GM23338 (cell line): Measurements from ENCODE around the gene UPK1B. TPM values are rescaled to one million over a fixed set of nuclear protein-coding genes. Genes with fewer than 3 reads are reported as not detected.

Source experiments
- ATAC-seq: fragments of 200-7000 bp; cut with Tn5 transposase; 3 replicates; pipeline ENCODE4 v1.9.1; 2020
- DNase-seq: peaks from one replicate; pipeline ENCODE4 v3.0.0-alpha.2; 2015; ENCODE audit warnings: low spot score
- H2AFZ ChIP-seq: fragments of 200-600 bp; sonication (generic); 2 replicates; pipeline ENCODE4 v1.8.0; 2016; ENCODE audit warnings: antibody characterized with exemption, mild to moderate bottlenecking, moderate library complexity
- H3F3A ChIP-seq: fragments of 200-600 bp; sonication (generic); replicated peaks from 2 replicates; pipeline ENCODE4 v1.8.0; 2017; ENCODE audit warnings: antibody characterized with exemption, mixed run types, low read depth
- H3K27ac ChIP-seq: fragments of 200-600 bp; sonication (generic); 2 replicates; pipeline ENCODE4 v1.6.1; 2016; ENCODE audit warnings: low read depth
- H3K27me3 ChIP-seq: fragments of 200-600 bp; sonication (generic); 2 replicates; pipeline ENCODE4 v1.8.0; 2016; ENCODE audit warnings: mild to moderate bottlenecking, mixed run types, moderate library complexity; ENCODE audit not compliant: insufficient read depth
- H3K36me3 ChIP-seq: fragments of 200-600 bp; sonication (generic); 2 replicates; pipeline ENCODE4 v1.8.0; 2016; ENCODE audit warnings: mild to moderate bottlenecking; ENCODE audit not compliant: insufficient read depth
- H3K4me1 ChIP-seq: fragments of 200-600 bp; sonication (generic); 2 replicates; pipeline ENCODE4 v1.8.0; 2016; ENCODE audit warnings: mild to moderate bottlenecking, moderate library complexity; ENCODE audit not compliant: insufficient read depth
- H3K4me2 ChIP-seq: fragments of 200-600 bp; sonication (generic); 2 replicates; pipeline ENCODE4 v1.7.1; 2017; ENCODE audit warnings: mixed run types
- H3K4me3 ChIP-seq: fragments of 200-600 bp; sonication (generic); 2 replicates; pipeline ENCODE4 v1.6.1; 2016; ENCODE audit warnings: mixed run types
- H3K79me2 ChIP-seq: fragments of 200-600 bp; sonication (generic); replicated peaks from 2 replicates; pipeline ENCODE4 v1.8.0; 2017; ENCODE audit warnings: mild to moderate bottlenecking; ENCODE audit not compliant: insufficient read depth
- H3K9me2 ChIP-seq: fragments of 200-600 bp; sonication (generic); 2 replicates; pipeline ENCODE4 v1.8.0; 2017; ENCODE audit not compliant: insufficient read depth
- H4K20me1 ChIP-seq: fragments of 200-600 bp; sonication (generic); replicated peaks from 2 replicates; pipeline ENCODE4 v1.8.0; 2017; ENCODE audit warnings: mild to moderate bottlenecking; ENCODE audit not compliant: insufficient read depth
- H3K27ac Mint-ChIP-seq: 2 replicates; pipeline ENCODE4 v1.8.0; 2020; ENCODE audit warnings: inconsistent platforms, mild to moderate bottlenecking, moderate library complexity, mixed read lengths
- H3K27me3 Mint-ChIP-seq: 3 replicates; pipeline ENCODE4 v1.8.0; 2022; ENCODE audit warnings: low read depth, mild to moderate bottlenecking, moderate library complexity, mixed read lengths, inconsistent platforms; ENCODE audit not compliant: insufficient read depth, poor library complexity
- H3K36me3 Mint-ChIP-seq: 3 replicates; pipeline ENCODE4 v1.8.0; 2021; ENCODE audit warnings: low read depth, mild to moderate bottlenecking, inconsistent platforms, moderate library complexity, mixed read lengths
- H3K4me1 Mint-ChIP-seq: 3 replicates; pipeline ENCODE4 v1.8.0; 2020; ENCODE audit warnings: mild to moderate bottlenecking, inconsistent platforms, mixed read lengths
- H3K4me3 Mint-ChIP-seq: 3 replicates; pipeline ENCODE4 v1.8.0; 2021; ENCODE audit warnings: moderate library complexity, mild to moderate bottlenecking, inconsistent platforms, mixed read lengths
- H3K9me3 Mint-ChIP-seq: 3 replicates; pipeline ENCODE4 v1.8.0; 2020; ENCODE audit warnings: moderate library complexity, mild to moderate bottlenecking, inconsistent platforms, mixed read lengths
- CREB1 ChIP-seq: fragments of 250-450 bp; sonication (Bioruptor Pico); IDR thresholded peaks from 2 replicates; pipeline ENCODE4 v1.5.0; 2020; ENCODE audit warnings: low read depth, mild to moderate bottlenecking, moderate library complexity
- POLR2AphosphoS5 ChIP-seq: IDR thresholded peaks from 2 replicates; pipeline ENCODE4 v1.6.1; 2016; ENCODE audit warnings: antibody characterized with exemption, low read depth
- REST ChIP-seq: IDR thresholded peaks from one replicate; pipeline ENCODE4 v1.6.1; 2018; ENCODE audit warnings: antibody characterized with exemption; ENCODE audit not compliant: unreplicated experiment
- ZNF114 ChIP-seq: fragments of 250-450 bp; sonication (Bioruptor Pico); IDR thresholded peaks from 2 replicates; pipeline ENCODE4 v1.5.0; 2020; ENCODE audit warnings: mild to moderate bottlenecking, moderate library complexity
- polyA plus RNA-seq: library from polyadenylated mRNA; unstranded; fragments of >200 nt; fragmentation: Nextera tagmentation; extraction: Ambion mirVana; gene quantifications from 2 replicates; pipeline ENCODE4 v1.2.1, GENCODE V29; 2016
- total RNA-seq: library from RNA; depleted of rRNA; stranded (reverse); fragments of >200 nt; shearing (Covaris generic); gene quantifications from 2 replicates; pipeline ENCODE4 v1.2.3, GENCODE V29; 2014
- TF ChIP-seq, protein P1 (sequence below), 2 experiments: fragments of 200-600 bp in 1 of 2; sonication (generic) in 1 of 2; conservative IDR thresholded peaks; 2 replicates each; pipeline versions ENCODE4 v1.5.1 to v1.6.1; 2016 to 2017; ENCODE audit warnings: antibody characterized with exemption in 2 of 2, low read depth in 2 of 2, mild to moderate bottlenecking in 2 of 2, moderate library complexity in 1 of 2
- TF ChIP-seq, protein P2 (sequence below): fragments of 250-450 bp; sonication (Bioruptor Pico); IDR thresholded peaks from 2 replicates; pipeline ENCODE4 v1.5.0; 2020; ENCODE audit warnings: mild to moderate bottlenecking, moderate library complexity

The UPK1B gene
- total and polyA plus RNA-seq, 2 experiments from 2014 or later = 0.39 to 0.66 TPM

DNA sequence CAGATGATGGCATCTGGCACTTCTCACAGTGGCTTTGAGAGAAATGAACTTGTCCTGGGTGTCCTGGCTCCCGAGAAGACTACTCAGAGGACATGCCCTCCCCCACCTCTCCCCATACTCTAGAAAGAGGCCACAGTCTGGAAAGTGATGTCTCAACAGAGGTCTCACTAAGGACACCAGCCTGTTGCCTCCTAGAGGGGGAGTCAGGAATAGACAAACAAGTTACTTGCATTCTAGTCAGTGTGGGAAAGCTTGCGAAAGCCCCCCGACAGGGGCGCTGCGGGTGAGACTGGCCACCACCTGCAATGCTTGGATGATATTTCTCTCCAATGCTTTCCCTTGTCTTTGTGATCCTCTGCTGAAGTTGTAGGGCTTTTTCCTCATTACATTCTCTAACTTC lies 50.1 kb downstream of the UPK1B start:
- no peak overlapping the region for H3K4me3 ChIP-seq
- peak; percentile 78 for ATAC-seq
- H4K20me1 ChIP-seq = peaks cover 15% of the 10 kb centered on the region
- H3K4me1 ChIP-seq = no peaks in the 10 kb centered on the region
- peaks cover 1% of the 10 kb centered on the region for H3K27me3 Mint-ChIP-seq
- no peaks in the 10 kb centered on the region for H3K9me3 Mint-ChIP-seq
- no peaks in the 10 kb centered on the region for H3K4me1 Mint-ChIP-seq
- TF ChIP-seq, protein P1, sequence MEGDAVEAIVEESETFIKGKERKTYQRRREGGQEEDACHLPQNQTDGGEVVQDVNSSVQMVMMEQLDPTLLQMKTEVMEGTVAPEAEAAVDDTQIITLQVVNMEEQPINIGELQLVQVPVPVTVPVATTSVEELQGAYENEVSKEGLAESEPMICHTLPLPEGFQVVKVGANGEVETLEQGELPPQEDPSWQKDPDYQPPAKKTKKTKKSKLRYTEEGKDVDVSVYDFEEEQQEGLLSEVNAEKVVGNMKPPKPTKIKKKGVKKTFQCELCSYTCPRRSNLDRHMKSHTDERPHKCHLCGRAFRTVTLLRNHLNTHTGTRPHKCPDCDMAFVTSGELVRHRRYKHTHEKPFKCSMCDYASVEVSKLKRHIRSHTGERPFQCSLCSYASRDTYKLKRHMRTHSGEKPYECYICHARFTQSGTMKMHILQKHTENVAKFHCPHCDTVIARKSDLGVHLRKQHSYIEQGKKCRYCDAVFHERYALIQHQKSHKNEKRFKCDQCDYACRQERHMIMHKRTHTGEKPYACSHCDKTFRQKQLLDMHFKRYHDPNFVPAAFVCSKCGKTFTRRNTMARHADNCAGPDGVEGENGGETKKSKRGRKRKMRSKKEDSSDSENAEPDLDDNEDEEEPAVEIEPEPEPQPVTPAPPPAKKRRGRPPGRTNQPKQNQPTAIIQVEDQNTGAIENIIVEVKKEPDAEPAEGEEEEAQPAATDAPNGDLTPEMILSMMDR (conservative IDR thresholded peaks at IDR 0.05; ENCODE audit: low read depth in 2 of 2) = peak; percentile 40 to 50
- TF ChIP-seq POLR2AphosphoS5 = no peak
- DNase-seq = peak; percentile 56
- no peaks in the 10 kb centered on the region for H3F3A ChIP-seq
- no peak overlapping the region for H3K27ac Mint-ChIP-seq
- no peaks in the 10 kb centered on the region for H3K9me2 ChIP-seq
- H3K36me3 Mint-ChIP-seq = peaks cover 51% of the 10 kb centered on the region
- H3K27me3 ChIP-seq = no peaks in the 10 kb centered on the region
- H3K4me2 ChIP-seq = no peak overlapping the region
- no peaks in the 10 kb centered on the region; the same call in 1 of the 2 replicates for H3K79me2 ChIP-seq
- H3K27ac ChIP-seq = no peak overlapping the region
- no peak overlapping the region for H2AFZ ChIP-seq
- no peak overlapping the region for H3K4me3 Mint-ChIP-seq
- peaks cover 55% of the 10 kb centered on the region for H3K36me3 ChIP-seq

- no peak for ATAC-seq
- Mint-ChIP-seq H3K36me3 (peaks cover 57% of the 10 kb centered on the region), H3K27ac (no peak overlapping the region), H3K27me3 (no peaks in the 10 kb centered on the region), H3K4me1 (no peaks in the 10 kb centered on the region), H3K9me3 (no peaks in the 10 kb centered on the region), H3K4me3 (no peak overlapping the region)
- no peak overlapping the region for H3K4me2 ChIP-seq
- no peak for DNase-seq
- H3K9me2 ChIP-seq = no peaks in the 10 kb centered on the region
- no peak overlapping the region for H2AFZ ChIP-seq
- H3K79me2 ChIP-seq = no peaks in the 10 kb centered on the region; the same call in none of the 2 replicates
- H3K36me3 ChIP-seq = peaks cover 63% of the 10 kb centered on the region
- no peak overlapping the region for H3K4me3 ChIP-seq
- peaks cover 15% of the 10 kb centered on the region for H4K20me1 ChIP-seq
- H3K27me3 ChIP-seq = no peaks in the 10 kb centered on the region
- H3K4me1 ChIP-seq = no peaks in the 10 kb centered on the region
- H3F3A ChIP-seq = no peaks in the 10 kb centered on the region
- no peak overlapping the region for H3K27ac ChIP-seq
- TF ChIP-seq ZNF114 (no peak), REST (no peak), CREB1 (CRISPR knock-in tag) (no peak)
- TF ChIP-seq, protein P1 (conservative IDR thresholded peaks at IDR 0.05; ENCODE audit: low read depth in 2 of 2) = no peak
- TF ChIP-seq, protein P2, sequence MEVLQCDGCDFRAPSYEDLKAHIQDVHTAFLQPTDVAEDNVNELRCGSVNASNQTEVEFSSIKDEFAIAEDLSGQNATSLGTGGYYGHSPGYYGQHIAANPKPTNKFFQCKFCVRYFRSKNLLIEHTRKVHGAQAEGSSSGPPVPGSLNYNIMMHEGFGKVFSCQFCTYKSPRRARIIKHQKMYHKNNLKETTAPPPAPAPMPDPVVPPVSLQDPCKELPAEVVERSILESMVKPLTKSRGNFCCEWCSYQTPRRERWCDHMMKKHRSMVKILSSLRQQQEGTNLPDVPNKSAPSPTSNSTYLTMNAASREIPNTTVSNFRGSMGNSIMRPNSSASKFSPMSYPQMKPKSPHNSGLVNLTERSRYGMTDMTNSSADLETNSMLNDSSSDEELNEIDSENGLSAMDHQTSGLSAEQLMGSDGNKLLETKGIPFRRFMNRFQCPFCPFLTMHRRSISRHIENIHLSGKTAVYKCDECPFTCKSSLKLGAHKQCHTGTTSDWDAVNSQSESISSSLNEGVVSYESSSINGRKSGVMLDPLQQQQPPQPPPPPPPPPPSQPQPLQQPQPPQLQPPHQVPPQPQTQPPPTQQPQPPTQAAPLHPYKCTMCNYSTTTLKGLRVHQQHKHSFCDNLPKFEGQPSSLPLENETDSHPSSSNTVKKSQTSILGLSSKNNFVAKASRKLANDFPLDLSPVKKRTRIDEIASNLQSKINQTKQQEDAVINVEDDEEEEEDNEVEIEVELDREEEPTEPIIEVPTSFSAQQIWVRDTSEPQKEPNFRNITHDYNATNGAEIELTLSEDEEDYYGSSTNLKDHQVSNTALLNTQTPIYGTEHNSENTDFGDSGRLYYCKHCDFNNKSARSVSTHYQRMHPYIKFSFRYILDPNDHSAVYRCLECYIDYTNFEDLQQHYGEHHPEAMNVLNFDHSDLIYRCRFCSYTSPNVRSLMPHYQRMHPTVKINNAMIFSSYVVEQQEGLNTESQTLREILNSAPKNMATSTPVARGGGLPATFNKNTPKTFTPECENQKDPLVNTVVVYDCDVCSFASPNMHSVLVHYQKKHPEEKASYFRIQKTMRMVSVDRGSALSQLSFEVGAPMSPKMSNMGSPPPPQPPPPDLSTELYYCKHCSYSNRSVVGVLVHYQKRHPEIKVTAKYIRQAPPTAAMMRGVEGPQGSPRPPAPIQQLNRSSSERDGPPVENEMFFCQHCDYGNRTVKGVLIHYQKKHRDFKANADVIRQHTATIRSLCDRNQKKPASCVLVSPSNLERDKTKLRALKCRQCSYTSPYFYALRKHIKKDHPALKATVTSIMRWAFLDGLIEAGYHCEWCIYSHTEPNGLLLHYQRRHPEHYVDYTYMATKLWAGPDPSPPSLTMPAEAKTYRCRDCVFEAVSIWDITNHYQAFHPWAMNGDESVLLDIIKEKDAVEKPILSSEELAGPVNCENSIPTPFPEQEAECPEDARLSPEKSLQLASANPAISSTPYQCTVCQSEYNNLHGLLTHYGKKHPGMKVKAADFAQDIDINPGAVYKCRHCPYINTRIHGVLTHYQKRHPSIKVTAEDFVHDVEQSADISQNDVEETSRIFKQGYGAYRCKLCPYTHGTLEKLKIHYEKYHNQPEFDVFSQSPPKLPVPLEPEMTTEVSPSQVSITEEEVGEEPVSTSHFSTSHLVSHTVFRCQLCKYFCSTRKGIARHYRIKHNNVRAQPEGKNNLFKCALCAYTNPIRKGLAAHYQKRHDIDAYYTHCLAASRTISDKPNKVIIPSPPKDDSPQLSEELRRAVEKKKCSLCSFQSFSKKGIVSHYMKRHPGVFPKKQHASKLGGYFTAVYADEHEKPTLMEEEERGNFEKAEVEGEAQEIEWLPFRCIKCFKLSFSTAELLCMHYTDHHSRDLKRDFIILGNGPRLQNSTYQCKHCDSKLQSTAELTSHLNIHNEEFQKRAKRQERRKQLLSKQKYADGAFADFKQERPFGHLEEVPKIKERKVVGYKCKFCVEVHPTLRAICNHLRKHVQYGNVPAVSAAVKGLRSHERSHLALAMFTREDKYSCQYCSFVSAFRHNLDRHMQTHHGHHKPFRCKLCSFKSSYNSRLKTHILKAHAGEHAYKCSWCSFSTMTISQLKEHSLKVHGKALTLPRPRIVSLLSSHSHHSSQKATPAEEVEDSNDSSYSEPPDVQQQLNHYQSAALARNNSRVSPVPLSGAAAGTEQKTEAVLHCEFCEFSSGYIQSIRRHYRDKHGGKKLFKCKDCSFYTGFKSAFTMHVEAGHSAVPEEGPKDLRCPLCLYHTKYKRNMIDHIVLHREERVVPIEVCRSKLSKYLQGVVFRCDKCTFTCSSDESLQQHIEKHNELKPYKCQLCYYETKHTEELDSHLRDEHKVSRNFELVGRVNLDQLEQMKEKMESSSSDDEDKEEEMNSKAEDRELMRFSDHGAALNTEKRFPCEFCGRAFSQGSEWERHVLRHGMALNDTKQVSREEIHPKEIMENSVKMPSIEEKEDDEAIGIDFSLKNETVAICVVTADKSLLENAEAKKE (CRISPR knock-in tag) = no peak
Observed at GRCh38 chr3:119225121-119225520, 51.7 kb downstream of the UPK1B start.
